HG03469 (cell line): ENCODE measurements around the gene C17orf58.
"Not testable (repeated sequence)": the region's sequence is repeated elsewhere in the genome, so short reads cannot be mapped to it uniquely, and the experiment has no call there.

Source experiments
- ATAC-seq: cut with Tn5 transposase; IDR thresholded peaks from one replicate; pipeline ENCODE4 v1.9.1; 2021; ENCODE audit warnings: mild to moderate bottlenecking, moderate library complexity, moderate number of reproducible peaks; ENCODE audit not compliant: unreplicated experiment

The C17orf58 gene

DNA sequence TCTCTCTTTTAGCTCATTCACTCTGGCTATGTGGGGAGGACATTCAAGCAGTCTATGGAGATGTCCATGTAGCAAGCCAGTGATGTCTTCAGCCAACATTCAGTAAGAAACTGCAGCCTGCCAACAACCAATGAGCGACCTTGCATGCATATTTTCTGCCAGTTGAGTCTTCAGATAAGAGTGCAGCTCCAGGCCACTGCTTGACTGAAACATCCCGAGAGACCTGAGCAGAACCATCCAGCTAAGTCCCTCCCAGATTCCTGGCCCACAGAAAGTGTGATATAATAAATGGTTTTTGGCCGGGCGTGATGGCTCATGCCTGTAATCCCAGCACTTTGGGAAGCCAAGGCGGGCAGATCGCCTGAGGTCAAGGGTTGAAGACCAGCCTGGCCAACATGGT lies 10.5 kb upstream of the C17orf58 start:
- ATAC-seq: no peak

DNA sequence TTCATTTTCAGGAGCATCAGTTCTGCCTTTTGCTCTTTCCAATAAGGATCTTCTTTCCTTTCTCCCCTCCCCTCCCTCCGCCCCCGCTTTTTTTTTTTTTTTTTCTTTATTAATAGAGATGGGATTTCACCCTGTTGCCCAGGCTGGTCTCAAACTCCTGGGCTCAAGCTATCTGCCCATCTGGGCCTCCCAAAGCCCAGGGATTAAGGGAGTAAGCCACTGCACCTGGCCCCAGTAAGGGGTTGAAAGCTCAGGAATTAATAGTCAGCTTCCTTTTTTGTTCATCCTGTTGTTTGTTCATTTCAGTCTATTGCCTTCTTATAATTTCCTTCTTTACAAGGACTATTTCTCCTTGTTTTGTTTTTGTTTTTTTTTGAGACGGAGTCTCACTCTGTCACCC lies 7.9 kb upstream of the C17orf58 start:
- ATAC-seq: no peak

DNA sequence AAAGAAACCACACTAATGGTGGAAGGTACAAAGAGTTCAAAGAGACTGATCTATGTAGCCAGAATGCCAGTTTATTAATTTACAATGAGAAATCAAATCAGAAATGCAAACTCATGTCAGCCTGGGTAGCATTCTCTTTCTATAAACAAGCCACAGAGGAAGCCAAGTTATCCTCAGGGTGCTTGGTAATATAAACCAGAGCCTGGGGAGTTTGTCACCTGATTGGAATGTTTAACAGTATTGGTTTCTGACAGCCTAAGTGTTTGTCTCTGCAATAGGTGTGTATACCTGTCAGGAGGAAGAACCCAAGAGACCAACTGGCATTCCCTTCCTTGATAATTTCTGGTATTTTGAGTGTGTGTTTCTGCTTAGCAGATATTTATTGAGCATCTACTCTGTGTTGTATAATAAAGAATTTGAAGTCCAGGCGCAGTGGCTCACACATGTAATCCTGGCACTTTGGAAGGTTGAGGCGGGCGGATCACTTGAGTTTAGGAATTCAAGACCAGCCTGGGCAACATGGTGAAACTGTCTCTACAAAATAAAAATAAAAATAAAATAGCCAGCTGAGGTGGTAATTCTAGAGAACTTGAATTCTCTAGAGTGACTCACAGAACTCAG lies 3.1 kb upstream of the C17orf58 start:
- ATAC-seq: no peak

DNA sequence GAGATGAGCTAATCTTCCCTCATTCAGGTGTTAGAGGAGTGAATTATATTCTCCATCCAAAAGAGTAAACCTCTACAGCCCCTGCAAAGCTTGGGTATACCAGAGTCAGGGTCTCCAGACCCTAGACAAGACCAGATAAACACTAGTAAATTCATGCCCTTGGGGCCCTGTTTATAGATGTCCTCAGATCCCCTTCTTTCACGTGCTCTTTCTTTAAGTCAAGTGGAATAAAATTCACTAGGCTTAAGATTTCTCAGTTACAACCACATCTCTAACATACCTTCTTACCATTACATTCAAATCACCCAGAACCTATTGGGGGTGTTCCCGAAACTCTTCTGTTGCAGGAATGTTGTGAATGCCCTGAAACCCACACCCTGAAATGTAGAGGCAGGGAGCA lies 2.2 kb upstream of the C17orf58 start:
- ATAC-seq: no peak

DNA sequence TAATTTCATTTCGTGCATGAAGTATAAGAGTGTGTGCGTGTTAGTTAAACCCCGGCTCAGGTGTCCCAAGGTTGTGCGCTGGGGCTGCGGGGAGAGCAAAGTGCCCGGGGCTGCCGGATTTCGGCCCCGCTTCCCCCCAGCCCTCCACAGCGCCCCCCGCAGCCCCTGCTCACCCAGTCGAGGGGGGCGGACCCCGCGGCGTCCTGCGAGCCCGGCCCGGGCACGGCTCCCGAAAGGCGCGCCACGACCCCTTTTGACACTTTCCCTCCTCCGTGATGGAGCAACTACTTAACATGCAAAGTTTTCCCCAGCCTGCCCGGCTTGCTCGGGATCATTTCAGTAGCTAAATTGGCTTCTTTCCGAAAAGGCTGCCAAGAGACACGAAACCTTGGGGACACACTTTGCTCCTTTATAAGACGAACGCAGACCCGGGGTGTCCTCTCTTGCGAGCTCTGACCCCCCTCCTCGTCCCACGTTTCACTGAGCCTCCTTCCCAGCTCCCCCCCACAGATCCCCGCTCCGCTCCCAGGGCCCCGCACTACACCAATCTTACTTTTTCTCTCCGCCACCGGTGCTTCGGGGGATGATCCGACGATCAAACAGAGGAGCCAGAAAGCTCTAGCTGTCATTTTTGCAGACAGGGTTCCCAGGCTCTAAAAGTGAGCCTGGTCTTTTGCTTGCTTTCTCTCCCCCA lies 552 bp downstream of the C17orf58 start:
- no peak for ATAC-seq

DNA sequence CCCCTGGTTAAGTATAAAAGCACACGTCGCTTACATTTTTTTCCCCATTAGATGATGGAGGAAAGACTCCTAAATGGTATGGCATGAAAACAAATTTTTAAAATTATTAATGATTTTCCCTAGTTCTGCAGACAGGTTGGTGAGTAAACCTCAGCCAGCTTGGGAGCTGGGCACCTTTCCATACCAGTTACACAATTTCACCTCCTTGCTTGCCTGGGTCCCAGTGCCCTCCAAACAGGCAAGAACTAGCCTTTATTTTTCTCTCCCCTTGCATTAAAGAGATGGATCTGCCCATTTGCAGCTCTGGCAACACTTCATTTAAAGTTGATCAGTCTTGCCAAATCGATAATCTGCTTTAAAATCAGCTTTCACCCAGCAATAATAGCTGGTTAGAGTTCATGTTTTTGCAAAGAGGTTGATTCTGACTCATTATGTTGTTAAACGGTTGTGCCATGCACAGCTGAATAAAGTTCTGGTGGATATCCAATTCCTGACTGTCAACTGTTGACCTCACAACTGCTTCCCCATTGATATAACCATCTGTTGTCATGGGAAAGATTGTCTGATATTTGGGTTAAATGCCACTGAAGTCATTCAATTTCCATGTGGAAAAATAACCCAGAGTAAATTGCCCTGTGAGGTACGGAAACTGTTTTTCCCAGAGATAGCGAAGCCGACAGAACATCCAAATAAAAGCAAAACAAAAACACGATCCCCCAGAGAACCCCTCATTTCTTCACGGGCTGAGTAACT lies 1.3 kb downstream of the C17orf58 start:
- no peak for ATAC-seq

DNA sequence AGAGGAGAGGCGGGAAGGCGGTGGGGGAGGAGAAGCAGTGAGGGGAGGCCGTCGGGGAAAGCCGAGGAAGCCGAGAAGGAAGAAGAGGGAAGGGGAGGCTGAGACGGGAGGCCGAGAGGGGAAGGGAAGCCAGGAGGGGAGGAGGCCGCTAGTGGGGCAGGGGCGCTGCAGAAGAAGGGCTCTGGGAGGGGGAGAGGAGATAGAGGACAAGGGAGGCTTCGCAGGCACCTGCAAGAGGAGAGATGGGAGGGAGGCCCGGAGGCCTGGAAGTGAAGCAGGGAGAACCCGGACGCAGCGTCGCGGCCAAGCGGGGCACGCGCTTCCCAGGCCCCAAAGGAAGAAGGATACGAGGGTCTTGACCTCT lies 2.3 kb downstream of the C17orf58 start:
- no peak for ATAC-seq

DNA sequence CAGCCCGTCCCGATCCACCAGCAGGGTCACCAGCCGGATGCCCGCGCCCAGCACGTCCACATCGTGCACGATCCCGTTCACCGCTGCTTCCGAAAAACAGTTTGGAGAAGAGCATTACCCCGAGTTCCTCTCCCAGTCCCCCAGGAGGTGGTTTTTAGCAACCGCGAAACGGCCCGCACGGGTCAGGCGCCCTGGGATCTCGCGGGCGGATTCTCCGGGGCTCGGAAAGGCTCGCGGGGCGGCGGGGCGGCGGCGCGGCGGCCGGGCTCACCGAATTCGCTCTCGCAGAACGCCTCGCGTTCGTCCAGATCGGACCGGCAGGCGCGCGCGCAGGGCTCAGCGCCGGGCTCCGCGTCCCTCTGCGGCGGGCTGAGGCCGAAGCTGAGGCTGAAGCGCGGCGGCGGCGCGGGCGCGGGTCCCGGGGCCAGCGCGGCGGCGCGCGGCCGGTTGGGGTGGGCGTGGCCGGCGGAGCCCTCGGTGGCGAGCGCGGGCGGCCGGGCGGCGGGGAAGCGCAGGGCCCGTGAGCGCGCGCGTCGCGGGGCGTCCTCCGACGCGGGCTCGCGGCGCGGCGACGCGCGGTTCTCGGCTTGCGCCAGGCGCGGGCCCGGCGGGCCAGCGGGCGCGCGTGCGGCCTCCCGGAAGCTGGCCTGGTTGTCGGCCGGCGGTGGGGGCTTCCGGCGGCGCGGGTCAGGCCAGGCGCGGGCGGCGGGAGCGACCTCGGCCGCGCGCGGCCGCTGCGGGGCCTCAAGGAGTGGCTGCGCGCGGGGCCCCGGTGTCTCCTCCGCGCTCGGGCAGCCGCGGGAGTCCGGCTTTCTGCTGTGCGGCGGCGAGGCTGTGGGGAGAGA lies 2.9 kb downstream of the C17orf58 start:
- ATAC-seq: peak; percentile 62

DNA sequence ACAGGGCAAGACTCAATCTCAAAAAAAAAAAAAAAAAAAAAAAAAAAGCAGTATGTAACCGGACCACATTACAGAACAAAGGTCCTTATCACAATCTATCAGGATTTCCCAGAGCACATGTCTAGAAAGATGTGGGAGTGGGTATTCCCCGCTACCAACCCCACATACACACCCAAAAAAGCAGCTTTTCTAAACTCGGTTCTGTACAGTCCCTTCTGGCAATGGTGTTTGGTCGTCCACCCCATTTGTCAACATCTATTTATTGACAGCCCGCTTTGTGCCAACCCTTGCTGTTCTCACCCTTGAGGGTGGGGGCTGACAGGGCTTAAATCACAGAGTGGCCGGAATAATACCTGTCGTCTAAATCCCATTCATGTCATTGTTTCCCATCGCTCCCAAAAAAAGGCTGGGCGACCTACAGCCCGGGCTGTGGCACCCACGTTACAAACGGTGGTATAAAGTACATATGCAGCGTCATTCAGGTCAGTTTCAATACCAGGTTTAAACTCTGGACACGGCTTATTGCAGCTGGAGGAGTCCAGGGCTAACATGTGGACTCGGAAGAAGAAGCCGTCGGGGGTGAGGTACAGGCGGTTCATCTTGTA lies 3.6 kb downstream of the C17orf58 start:
- ATAC-seq: peak; percentile 13

DNA sequence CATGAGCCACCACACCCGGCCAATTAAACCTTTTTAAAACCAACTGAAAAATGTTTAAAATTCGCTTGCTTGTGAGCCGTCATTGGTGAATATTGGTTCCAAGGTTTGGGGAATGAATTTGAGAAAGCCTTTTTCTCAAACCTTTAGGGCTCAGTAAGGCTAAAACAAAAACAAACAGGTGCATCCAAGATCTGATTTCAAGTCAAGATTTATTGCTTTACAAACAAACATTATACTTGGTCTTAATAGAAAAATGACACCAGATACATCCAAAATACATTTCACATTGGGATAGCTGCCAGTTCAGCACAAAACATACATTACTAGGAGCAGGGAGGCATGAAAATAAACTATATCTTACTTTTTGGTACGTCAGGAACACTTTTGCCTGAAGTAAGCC lies 5.4 kb downstream of the C17orf58 start:
- no peak for ATAC-seq

DNA sequence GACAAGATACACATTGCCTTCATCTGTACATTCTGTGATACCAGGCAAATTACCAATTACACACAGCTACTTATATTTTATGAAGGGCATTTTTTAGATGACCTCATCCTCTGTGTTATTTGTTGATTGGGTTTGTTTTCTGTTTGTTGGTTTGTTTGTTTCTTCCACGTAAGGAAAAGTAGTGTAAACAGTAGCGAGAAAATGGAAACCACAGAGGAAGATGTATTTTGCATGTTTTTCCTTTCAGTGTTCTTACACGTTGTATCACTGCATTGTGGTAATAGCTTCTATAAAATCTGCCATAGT lies 12.9 kb downstream of the C17orf58 start:
- ATAC-seq: no peak

DNA sequence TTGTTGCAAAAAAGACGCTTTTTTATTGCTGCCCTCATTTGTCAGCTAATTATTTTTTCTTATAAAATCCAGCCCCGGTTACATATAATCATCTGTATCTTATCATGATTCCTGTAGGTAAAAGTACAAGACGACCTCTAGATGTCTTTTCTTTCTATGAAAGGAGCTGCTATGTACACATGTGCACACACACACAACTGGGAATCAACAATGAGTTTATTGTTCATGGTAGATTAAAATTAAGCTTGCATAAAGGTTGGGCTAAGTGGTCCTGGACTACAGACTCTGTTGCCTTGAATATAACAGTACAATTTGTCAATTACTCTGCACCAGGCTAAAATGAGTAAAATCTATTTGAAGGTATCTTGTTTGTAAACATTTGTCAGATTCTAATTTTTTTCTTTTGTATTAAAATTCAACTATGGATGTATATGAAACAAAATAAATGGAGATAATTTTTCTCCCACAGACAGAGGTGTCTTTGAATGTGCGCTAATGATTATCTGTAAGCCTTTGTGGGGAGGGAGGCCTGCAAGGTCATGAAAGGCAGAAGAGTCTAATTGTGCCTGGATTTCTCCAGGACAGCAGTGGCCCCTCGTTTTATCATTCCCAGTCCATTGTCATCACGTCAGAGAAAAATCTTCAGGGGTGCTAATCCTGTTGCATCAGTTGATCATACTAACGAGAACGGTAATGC lies 13.4 kb downstream of the C17orf58 start:
- ATAC-seq: no peak

DNA sequence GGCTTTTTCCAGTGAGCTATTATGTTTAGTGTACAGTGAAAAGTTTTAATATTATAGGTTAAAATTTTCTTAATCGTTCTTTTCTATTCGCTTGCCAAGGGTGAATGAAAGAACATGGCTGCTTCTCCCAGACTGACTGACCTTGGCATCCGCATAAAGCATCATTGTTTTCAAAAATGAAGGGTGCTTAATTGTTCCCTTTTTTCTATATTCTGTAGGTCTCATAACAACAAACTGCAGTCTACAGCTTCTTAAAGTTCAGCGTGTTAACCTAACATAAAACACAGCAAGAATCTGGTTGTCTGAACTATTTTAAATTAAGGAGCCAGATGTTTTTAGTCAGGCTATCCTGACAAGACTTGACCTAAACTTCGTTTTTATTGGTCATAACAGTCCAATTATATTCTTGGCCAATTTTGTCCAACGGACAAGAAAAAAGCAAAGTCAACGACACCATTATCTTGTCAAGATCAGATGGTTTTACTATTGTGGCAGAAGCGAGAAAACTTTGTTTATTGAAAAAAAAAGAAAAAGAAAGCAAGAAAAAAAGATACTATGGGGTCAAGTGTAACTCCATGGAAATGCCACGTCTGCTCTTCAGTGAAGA lies 14.1 kb downstream of the C17orf58 start:
- no peak for ATAC-seq

DNA sequence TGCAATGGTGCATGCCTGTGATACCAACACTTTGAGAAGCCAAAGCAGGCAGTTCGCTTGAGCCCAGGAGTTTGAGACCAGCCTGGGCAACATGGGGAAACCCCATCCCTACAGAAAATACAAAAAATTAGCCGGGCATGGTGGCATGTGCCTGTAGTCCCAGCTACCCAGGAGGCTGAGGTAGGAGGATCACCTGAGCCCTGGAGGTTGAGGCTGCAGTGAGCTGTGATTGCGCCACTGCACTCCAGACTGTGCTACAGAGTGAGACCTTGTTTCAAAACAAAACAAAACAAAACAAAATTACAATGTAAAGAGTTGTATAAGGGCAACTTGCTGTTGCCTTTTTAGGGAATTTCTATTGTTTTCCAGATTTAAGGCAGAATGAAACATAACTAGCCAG lies 15.4 kb downstream of the C17orf58 start:
- ATAC-seq: not testable (repeated sequence)

DNA sequence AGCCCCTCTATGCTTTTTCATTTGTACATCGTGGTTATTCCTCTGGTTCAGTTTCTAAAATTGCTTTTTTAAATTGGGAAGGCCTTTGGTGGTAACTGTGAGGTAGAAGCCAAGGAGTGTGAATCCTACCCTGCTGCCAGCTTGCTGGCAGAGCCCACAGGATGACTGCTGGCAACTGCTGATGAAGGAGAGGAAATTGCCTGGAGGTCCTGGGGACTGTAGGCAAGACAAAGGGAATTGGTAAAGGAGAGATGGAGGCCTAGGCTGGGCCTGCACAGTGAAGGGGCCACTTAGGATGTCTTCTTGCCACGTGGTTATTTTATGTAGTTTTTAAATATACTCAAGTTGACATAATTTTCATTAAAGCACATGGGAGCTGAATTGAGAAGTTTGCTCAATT lies 15.8 kb downstream of the C17orf58 start:
- no peak for ATAC-seq

DNA sequence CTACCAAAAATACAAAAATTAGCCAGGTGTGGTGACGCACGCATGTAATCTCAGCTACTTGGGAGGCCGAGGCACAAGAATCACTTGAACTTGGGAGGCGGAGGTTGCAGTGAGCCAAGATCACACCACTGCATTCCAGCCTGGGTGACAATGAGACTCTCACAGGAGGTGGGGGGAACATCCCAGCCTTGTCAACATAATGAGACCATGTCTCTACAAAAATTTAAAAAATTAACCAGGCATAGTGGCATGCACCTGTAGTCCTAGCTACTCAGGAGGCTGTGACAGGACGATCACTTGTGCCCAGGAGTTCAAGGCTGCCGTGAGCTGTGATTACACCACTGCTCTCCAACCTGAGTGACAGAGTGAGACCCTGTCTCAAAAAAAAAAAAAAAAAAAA lies 20.0 kb downstream of the C17orf58 start:
- not testable (repeated sequence) for ATAC-seq

DNA sequence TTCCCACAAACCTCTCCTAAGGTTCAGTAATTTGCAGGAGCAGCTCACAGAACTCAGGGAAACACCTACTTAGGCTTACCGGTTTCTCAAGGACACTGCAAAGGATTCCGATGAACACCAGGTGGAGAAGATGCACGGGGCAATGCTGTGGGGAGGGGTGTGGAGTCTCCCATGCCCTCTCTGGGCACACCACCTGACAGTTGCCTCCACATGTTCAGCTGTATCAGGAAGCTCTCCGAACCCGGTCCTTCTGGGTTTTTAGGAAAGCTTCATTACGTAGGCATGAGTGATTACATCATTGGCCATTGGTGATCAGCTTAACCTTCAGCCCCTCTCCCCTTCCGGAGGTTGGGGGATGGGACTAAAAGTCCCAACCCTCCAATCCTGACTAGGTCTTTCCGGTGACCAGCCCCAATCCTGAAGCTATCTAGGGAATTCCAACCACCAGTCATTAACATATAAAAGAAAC lies 21.6 kb downstream of the C17orf58 start:
- ATAC-seq: no peak

DNA sequence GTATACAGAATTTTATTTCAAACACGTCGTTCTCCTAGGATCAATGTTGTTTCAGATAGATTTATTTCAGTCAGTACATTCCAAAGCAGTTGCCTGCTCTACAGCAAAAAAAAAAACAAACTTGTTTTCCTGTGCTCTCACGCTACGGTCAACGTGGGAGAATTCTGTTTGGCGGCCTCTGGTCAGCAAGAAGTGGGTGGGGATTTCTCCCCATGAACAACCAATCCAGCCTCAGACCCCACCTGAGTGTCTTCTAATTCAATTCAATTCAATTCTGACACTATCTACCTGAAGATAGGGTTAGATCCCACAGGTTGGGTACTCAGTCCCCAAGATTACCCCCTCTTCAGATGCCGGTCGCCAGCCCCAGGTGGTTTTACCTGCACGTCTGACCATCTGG lies 22.1 kb downstream of the C17orf58 start:
- no peak for ATAC-seq

DNA sequence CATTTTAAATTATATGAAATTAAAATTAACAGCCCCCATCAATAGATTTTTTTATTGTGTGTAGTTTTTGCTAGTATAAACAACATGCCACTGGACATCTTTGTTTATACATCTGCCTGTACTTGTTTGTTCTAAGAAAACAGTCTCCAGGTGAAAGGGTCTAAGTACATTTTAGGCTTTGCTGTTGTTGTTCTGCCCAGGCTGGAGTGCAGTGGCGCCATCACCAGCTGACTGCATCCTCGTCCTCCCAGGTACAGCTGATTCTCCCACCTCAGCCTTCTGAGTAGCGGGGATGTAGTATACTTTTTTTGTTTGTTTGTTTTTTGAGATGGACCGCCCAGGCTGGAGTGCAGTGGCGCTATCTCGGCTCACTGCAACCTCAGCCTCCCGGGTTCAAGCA lies 25.5 kb downstream of the C17orf58 start:
- no peak for ATAC-seq

DNA sequence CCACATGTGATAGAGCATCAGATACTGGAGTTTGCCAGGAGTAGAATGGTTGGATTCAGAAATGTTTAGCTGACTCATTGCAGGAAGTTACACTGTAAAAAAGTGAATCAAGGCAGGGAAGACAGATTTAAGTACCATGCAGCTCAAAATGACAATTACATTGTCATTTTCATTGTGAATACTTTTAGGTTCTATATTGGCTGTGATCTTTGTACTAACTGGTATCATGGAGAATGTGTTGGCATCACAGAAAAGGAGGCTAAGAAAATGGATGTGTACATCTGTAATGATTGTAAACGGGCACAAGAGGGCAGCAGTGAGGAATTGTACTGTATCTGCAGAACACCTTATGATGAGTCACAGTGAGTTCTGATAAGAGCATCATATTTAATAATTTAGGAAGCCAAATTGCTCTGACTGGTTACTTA lies 33.1 kb downstream of the C17orf58 start:
- ATAC-seq: not testable (repeated sequence)
